Endothelial cell of umbilical vein (primary cell): ENCODE measurements around the gene PEX5.

Source experiments
- EZH2 ChIP-seq: IDR thresholded peaks from 2 replicates; pipeline ENCODE4 v1.6.1; 2012; ENCODE audit warnings: borderline replicate concordance, low read depth, mild to moderate bottlenecking, moderate library complexity, low read length, inconsistent platforms; ENCODE audit not compliant: severe bottlenecking
- FOS ChIP-seq: IDR thresholded peaks from 2 replicates; pipeline ENCODE4 v1.6.1; 2011; ENCODE audit warnings: mild to moderate bottlenecking, low read length, moderate library complexity, borderline replicate concordance; ENCODE audit not compliant: insufficient read depth
- GATA2 ChIP-seq: IDR thresholded peaks from 2 replicates; pipeline ENCODE4 v1.7.0; 2011; ENCODE audit warnings: low read depth, mild to moderate bottlenecking, moderate library complexity, mixed read lengths, low read length; ENCODE audit not compliant: insufficient read length, insufficient read depth
- MYC ChIP-seq: IDR thresholded peaks from one replicate; pipeline ENCODE4 v1.6.1; 2011; ENCODE audit warnings: mild to moderate bottlenecking, low read depth, low read length
- POLR2A ChIP-seq: IDR thresholded peaks from 2 replicates; pipeline ENCODE4 v1.6.1; 2012; ENCODE audit warnings: low read depth, mild to moderate bottlenecking, control low read depth, low read length
- POLR2AphosphoS5 ChIP-seq: IDR thresholded peaks from 2 replicates; pipeline ENCODE4 v1.6.1; 2012; ENCODE audit warnings: low read depth, mild to moderate bottlenecking, control low read depth, low read length, moderate library complexity; ENCODE audit not compliant: insufficient read depth
- TF ChIP-seq, protein P1 (sequence below), 2 donors: IDR thresholded peaks; 1 replicate in 1 of 2; 2 replicates in 1 of 2; pipeline ENCODE4 v1.5.1; 2011; ENCODE audit warnings: low read length in 2 of 2, mild to moderate bottlenecking in 2 of 2, moderate library complexity in 2 of 2, control low read depth in 1 of 2, inconsistent platforms in 1 of 2, low read depth in 1 of 2; ENCODE audit not compliant: insufficient read depth in 1 of 2; ENCODE audit errors: extremely low read depth in 1 of 2
- TF ChIP-seq, protein P2 (sequence below): IDR thresholded peaks from 2 replicates; pipeline ENCODE4 v1.6.1; 2011; ENCODE audit not compliant: insufficient read depth, insufficient read length

DNA sequence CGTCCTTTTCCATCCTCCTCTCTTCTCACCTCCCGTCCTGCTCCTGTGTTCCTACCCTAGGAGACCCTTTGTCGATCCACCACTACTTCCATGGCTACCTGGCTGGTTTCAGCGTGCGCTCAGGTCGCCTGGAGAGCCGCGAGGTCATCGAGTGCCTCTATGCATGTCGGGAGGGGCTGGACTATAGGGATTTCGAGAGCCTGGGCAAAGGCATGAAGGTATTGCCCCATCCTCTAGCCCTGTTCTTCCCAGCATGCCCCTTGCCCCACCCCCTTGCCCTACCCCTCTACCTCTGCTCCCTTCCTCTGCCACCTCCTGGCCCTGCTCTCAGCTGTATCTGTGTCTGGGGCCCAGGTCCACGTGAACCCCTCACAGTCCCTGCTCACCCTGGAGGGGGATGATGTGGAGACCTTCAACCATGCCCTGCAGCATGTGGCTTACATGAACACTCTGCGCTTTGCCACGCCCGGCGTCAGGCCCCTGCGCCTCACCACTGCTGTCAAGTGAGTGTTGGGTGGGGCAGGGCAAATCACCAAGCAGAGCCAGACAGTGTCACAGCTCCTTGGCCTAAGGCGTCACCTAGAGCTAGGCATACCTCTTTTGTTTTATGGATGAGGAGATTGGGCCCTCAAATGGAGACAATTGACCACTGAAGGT, 46.5 kb upstream of the PEX5 start:
- TF ChIP-seq, protein P1, sequence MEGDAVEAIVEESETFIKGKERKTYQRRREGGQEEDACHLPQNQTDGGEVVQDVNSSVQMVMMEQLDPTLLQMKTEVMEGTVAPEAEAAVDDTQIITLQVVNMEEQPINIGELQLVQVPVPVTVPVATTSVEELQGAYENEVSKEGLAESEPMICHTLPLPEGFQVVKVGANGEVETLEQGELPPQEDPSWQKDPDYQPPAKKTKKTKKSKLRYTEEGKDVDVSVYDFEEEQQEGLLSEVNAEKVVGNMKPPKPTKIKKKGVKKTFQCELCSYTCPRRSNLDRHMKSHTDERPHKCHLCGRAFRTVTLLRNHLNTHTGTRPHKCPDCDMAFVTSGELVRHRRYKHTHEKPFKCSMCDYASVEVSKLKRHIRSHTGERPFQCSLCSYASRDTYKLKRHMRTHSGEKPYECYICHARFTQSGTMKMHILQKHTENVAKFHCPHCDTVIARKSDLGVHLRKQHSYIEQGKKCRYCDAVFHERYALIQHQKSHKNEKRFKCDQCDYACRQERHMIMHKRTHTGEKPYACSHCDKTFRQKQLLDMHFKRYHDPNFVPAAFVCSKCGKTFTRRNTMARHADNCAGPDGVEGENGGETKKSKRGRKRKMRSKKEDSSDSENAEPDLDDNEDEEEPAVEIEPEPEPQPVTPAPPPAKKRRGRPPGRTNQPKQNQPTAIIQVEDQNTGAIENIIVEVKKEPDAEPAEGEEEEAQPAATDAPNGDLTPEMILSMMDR (IDR thresholded peaks at IDR 0.05; ENCODE audit: extremely low read depth in 1 of 2, insufficient read depth in 1 of 2, low read depth in 1 of 2, low read length in 2 of 2), result no peak
- TF ChIP-seq, protein P2, sequence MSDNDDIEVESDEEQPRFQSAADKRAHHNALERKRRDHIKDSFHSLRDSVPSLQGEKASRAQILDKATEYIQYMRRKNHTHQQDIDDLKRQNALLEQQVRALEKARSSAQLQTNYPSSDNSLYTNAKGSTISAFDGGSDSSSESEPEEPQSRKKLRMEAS, result no peak
- TF ChIP-seq GATA2 (no peak), POLR2A (no peak), FOS (no peak), MYC (no peak), POLR2AphosphoS5 (no peak), EZH2 (no peak)
